OCI-LY1 (cell line): Measurements from ENCODE around the gene RAPGEF3.
A peak's percentile ranks its signal among the peaks of the same experiment; 100 is the strongest.

Source experiments
- H2AFZ ChIP-seq: fragments of 200-600 bp; sonication (generic), shearing (Covaris generic); 2 replicates; pipeline ENCODE4 v1.6.0; 2014; ENCODE audit warnings: antibody characterized with exemption, mild to moderate bottlenecking, low read length
- H3F3A ChIP-seq: fragments of 200-600 bp; sonication (generic), shearing (Covaris generic); 2 replicates; pipeline ENCODE4 v1.6.0; 2014; ENCODE audit warnings: mild to moderate bottlenecking, antibody characterized with exemption, low read length, moderate library complexity; ENCODE audit not compliant: insufficient read depth
- H3K27ac ChIP-seq: fragments of 200-600 bp; sonication (generic); 2 replicates; pipeline ENCODE4 v1.5.1; 2014; ENCODE audit warnings: low read length, mixed run types, mild to moderate bottlenecking, low read depth; ENCODE audit not compliant: poor library complexity, severe bottlenecking
- H3K27me3 ChIP-seq: fragments of 200-600 bp; sonication (generic); 2 replicates; pipeline ENCODE4 v1.6.0; 2014; ENCODE audit warnings: antibody characterized with exemption, mild to moderate bottlenecking, low read length, moderate library complexity; ENCODE audit not compliant: insufficient read depth
- H3K36me3 ChIP-seq: fragments of 200-600 bp; sonication (generic); 2 replicates; pipeline ENCODE4 v1.6.1; 2014; ENCODE audit warnings: mild to moderate bottlenecking, antibody characterized with exemption, low read length, moderate library complexity, mixed read lengths; ENCODE audit not compliant: insufficient read depth
- H3K4me1 ChIP-seq: fragments of 200-600 bp; sonication (generic); 2 replicates; pipeline ENCODE4 v1.5.1; 2014; ENCODE audit warnings: mild to moderate bottlenecking, low read length, moderate library complexity; ENCODE audit not compliant: insufficient read depth, severe bottlenecking
- H3K4me2 ChIP-seq: fragments of 200-600 bp; sonication (generic), shearing (Covaris generic); 2 replicates; pipeline ENCODE4 v1.6.1; 2014; ENCODE audit warnings: low read length
- H3K4me3 ChIP-seq: fragments of 200-600 bp; sonication (generic); 2 replicates; pipeline ENCODE4 v1.5.1; 2014; ENCODE audit warnings: low read length, low read depth, mild to moderate bottlenecking, mixed read lengths; ENCODE audit not compliant: poor library complexity, severe bottlenecking
- H3K79me2 ChIP-seq: fragments of 200-600 bp; shearing (Covaris generic); 2 replicates; pipeline ENCODE4 v1.6.1; 2016; ENCODE audit warnings: mixed run types, low read length, mixed read lengths; ENCODE audit not compliant: insufficient read depth
- H3K9ac ChIP-seq: fragments of 200-600 bp; sonication (generic), shearing (Covaris generic); 2 replicates; pipeline ENCODE4 v1.6.1; 2014; ENCODE audit warnings: mild to moderate bottlenecking, low read length, mixed read lengths
- H3K9me2 ChIP-seq: fragments of 200-600 bp; sonication (generic), shearing (Covaris generic); 2 replicates; pipeline ENCODE4 v1.6.1; 2014; ENCODE audit warnings: low read depth, mild to moderate bottlenecking, low read length, mixed read lengths
- H3K9me3 ChIP-seq: fragments of 200-600 bp; shearing (Covaris generic); 2 replicates; pipeline ENCODE4 v1.6.1; 2014; ENCODE audit warnings: low read length, mixed read lengths
- H4K20me1 ChIP-seq: fragments of 200-600 bp; sonication (generic), shearing (Covaris generic); 2 replicates; pipeline ENCODE4 v1.6.0; 2016; ENCODE audit warnings: mild to moderate bottlenecking, low read length; ENCODE audit not compliant: insufficient read depth
- CTCF ChIP-seq: fragments of 200-600 bp; sonication (generic), shearing (Covaris generic); IDR thresholded peaks from 2 replicates; pipeline ENCODE4 v1.5.1; 2017; ENCODE audit warnings: mild to moderate bottlenecking, antibody characterized with exemption, low read length, moderate library complexity, mixed read lengths
- EZH2 ChIP-seq: fragments of 200-600 bp; sonication (generic), shearing (Covaris generic); IDR thresholded peaks from 2 replicates; pipeline ENCODE4 v1.8.0; 2017; ENCODE audit warnings: borderline replicate concordance, mixed run types, mild to moderate bottlenecking, antibody characterized with exemption, low read length, moderate library complexity, mixed read lengths

RAPGEF3 gene

GRCh38 chr12:47710278-47710677, 48.4 kb downstream of the RAPGEF3 start:
- no peaks in the 10 kb centered on the region for H3K27me3 ChIP-seq
- H3K36me3 ChIP-seq: no peaks in the 10 kb centered on the region
- no peaks in the 10 kb centered on the region for H3K9me2 ChIP-seq
- peak overlapping the region; percentile 24; the same call in 1 of the 2 replicates for H3K4me2 ChIP-seq
- H3F3A ChIP-seq: no peaks in the 10 kb centered on the region
- TF ChIP-seq EZH2: no peak
- no peak for TF ChIP-seq CTCF
- H3K27ac ChIP-seq: no peak overlapping the region
- no peak overlapping the region for H3K4me3 ChIP-seq
- H3K9me3 ChIP-seq: no peaks in the 10 kb centered on the region
- H4K20me1 ChIP-seq: no peaks in the 10 kb centered on the region
- H3K4me1 ChIP-seq: peaks cover 41% of the 10 kb centered on the region
- no peak overlapping the region for H3K9ac ChIP-seq
- H2AFZ ChIP-seq: no peak overlapping the region
- H3K79me2 ChIP-seq: peaks cover 9% of the 10 kb centered on the region

GRCh38 chr12:47709671-47710070, 49.0 kb downstream of the RAPGEF3 start:
- peak overlapping the region; percentile 55 for H3K27ac ChIP-seq
- no peak overlapping the region for H3K9ac ChIP-seq
- H3K9me2 ChIP-seq: no peaks in the 10 kb centered on the region
- H4K20me1 ChIP-seq: no peaks in the 10 kb centered on the region
- no peak overlapping the region for H3K4me3 ChIP-seq
- TF ChIP-seq EZH2 (no peak), CTCF (no peak)
- H3K4me1 ChIP-seq: peaks cover 47% of the 10 kb centered on the region
- H3K79me2 ChIP-seq: peaks cover 15% of the 10 kb centered on the region
- no peaks in the 10 kb centered on the region for H3K36me3 ChIP-seq
- H3K27me3 ChIP-seq: no peaks in the 10 kb centered on the region
- H3K4me2 ChIP-seq: peak overlapping the region; percentile 32; the same call in 1 of the 2 replicates
- no peak overlapping the region for H2AFZ ChIP-seq
- H3F3A ChIP-seq: no peaks in the 10 kb centered on the region
- H3K9me3 ChIP-seq: no peaks in the 10 kb centered on the region

DNA sequence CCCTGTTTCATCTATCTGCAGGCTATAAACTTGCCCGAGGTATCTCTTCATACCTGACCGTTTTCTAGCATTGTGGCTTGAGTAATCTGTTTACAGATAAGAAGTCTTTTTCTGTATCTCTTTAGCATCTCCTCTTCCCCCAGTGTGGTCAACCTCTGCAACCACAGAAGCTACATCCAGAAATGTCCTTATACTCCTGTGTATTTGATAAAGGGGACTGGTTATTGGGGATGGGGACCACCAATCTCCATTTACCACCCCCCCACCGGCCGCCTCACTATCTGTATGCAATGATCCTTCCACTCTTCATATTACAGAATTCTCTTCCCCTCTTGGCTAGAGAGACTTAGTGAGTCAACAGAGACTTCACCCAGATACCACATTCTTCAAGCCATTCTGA, 49.4 kb downstream of the RAPGEF3 start:
- Histone ChIP-seq H3K36me3 (no peaks in the 10 kb centered on the region), H3K27me3 (no peaks in the 10 kb centered on the region), H3K9me3 (no peaks in the 10 kb centered on the region), H3K27ac (peak overlapping the region; percentile 55), H4K20me1 (no peaks in the 10 kb centered on the region), H2AFZ (no peak overlapping the region), H3K9me2 (no peaks in the 10 kb centered on the region), H3K4me1 (peaks cover 51% of the 10 kb centered on the region), H3K4me3 (no peak overlapping the region), H3K9ac (no peak overlapping the region; the same call in 1 of the 2 replicates), H3K79me2 (peaks cover 17% of the 10 kb centered on the region), H3K4me2 (peak overlapping the region; percentile 32; the same call in 1 of the 2 replicates), H3F3A (no peaks in the 10 kb centered on the region)
- TF ChIP-seq EZH2 (no peak), CTCF (no peak)
